SK-N-MC (cell line): ENCODE measurements around the gene MIPOL1.

Experiments
- EZH2 ChIP-seq: fragments of 200-600 bp; sonication (generic); IDR thresholded peaks from one replicate; pipeline ENCODE4 v1.6.1; 2017; ENCODE audit warnings: antibody characterized with exemption
- POLR2AphosphoS5 ChIP-seq: IDR thresholded peaks from 2 replicates; pipeline ENCODE4 v1.6.1; 2012; ENCODE audit warnings: mild to moderate bottlenecking, low read depth, low read length, borderline replicate concordance

- no peak for TF ChIP-seq EZH2
- TF ChIP-seq POLR2AphosphoS5: no peak
These were observed 275.2 kb downstream of the MIPOL1 start for GRCh38 chr14:37472906-37473305.
